HG03103 (cell line): ENCODE results near the gene UST.

Source experiments
- ATAC-seq: cut with Tn5 transposase; IDR thresholded peaks from one replicate; pipeline ENCODE4 v1.9.1; 2021; ENCODE audit warnings: low read depth; ENCODE audit not compliant: unreplicated experiment

The UST gene

GRCh38 chr6:148795563-148795962, 48.7 kb downstream of the UST start:
- no peak for ATAC-seq

DNA sequence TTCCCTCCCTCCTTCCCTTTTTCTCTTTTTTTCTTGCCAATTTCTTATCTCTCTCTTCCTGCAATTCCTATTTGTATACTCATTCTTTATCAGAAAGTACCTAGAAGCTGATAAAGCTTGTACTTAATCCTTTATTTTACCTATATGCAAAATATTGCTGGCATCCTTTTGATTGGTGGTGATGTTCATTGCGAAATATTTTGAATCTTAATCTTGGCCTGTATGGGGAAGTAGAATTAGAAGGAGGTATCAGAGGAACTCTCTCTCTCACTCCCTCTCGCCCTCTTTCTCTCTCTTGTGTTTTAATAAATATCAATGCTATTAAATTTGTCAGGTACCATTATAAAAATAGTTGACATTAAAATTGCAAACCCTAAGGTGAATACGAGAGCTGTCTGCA, 52.8 kb downstream of the UST start:
- no peak for ATAC-seq

GRCh38 chr6:148800536-148800935, 53.7 kb downstream of the UST start:
- no peak for ATAC-seq

DNA sequence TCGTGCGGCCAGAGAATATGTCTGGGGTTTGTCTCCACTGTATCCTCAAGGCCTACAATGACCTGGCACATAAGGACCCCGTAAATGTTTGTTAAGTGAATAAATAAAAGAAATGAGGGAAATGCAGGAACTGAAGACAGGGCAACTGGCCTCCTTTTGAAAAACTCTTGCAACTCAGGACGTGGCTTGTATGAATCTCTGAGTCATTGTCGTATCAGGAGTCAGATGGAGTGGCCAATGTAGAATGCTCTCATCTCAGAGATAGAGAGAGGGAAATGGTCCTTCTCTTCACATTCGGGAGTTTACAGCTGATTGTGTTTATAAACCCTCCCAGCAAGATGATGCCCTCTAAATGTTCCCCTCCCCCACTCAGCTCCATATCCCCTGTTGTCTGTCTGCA, 57.1 kb downstream of the UST start:
- ATAC-seq: no peak

DNA sequence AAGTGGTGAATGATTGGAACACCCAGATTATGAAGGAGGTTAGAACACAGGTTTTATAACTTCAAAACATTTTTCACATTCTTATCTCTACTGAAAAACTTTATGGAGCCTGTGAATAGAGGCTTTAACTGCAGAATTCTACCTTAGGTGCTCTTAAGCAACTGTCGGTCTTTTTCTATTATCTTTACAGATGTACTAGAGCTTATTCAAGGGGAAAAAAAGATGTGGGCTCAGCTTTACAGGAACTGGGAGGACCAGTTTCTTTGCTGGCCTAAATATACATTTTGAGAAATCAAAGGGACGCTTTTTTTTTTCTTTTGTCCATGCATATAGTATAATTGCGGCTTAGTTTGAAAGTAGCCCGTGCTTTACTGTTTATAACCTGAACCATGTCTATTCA, 58.9 kb downstream of the UST start:
- ATAC-seq: no peak

DNA sequence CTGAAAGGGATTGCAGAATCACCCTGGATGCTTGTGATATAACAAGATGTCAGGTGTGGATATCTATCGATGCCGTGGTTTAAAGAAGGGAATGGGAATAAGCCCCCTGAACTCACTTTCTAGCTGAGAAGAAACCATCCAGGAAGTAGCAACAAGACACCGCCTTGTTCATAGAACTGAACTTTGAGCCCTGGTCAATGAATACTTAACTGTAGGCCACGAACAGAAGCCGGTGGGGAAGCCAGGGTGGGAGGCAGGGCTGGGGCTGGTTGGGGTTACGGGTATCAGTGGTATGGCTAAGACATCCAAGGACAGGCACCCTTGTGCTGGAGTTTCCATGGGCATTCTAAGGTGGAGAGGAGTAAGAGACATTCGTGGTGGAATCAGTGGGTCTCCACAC, 61.0 kb downstream of the UST start:
- no peak for ATAC-seq

DNA sequence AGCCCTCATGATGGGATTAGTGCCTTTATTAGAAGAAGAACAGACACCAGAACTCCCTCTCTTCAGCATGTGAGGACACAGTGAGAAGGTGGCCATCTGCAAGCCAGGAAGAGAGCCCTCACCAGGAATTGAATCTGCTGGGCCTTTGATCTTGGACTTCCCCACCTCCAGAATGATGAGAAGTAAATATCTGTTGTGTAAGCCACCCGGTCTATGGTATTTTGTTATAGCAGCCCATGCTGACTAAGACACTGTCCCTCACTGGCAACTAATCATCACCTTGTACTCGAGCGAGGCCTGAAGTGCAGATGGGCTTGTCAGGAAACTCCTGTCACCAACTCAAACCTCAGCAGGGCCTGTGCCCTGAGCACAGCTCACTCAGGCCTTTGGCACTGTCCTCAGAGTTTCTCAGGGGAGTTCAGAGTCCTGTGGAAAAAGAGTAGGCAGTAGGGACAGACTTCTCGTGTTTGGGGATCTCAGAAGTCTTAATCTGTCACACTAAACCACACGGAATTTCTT, 62.0 kb downstream of the UST start:
- ATAC-seq: no peak

DNA sequence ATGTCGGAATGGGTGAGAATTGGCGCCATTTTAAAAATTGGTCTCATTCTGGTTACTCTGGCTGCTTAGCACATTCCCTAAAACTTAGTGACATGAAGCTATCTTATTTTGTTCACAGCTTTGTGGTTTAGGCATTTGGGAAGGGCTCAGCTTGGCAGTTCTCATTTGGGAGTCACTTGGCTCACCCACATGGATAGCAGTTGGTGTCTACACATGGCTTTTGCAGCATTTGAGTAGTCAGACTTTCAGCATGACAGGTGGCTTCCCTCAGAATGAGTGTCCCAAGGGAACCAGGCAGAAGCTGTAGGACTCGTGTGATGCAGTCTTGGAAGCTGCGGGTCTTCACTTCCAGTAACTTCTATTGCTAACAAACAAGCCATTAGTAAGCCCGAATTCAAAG, 64.6 kb downstream of the UST start:
- ATAC-seq: no peak

DNA sequence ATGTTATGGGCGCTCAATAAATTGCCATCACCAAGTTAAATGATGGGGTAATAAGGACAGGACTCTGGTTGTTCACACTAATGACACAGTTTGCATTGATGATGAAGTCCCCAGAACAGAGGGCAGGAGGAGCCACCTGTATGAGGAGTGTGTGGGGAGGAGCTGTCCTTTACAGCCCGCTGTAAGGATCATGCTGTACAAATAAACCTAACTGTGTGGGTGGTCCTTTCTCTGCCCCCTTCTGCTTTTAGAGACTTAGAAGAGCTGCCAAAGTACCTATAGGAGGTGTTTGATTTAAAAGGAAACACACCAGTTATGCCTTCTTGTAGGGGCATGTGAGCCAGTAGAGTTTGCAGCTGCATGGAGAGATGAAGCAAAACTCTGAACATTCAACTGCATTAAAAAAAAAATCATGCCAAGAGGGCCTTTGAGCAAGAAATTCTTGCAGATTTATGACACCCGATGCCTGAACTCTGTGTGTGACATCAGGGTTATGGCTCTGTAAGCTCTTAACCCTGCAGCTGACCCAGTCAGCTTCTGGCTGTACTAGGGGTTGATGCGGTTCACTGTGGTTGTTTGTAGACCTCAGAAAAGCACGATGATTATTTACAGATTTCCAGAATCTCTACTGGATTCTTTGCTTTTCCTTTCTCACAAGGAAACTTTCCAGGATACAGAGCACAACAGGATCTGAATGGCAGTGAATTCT, 67.4 kb downstream of the UST start:
- ATAC-seq: no peak

- ATAC-seq: no peak
These were observed 68.0 kb downstream of the UST start for GRCh38 chr6:148814869-148815268.

DNA sequence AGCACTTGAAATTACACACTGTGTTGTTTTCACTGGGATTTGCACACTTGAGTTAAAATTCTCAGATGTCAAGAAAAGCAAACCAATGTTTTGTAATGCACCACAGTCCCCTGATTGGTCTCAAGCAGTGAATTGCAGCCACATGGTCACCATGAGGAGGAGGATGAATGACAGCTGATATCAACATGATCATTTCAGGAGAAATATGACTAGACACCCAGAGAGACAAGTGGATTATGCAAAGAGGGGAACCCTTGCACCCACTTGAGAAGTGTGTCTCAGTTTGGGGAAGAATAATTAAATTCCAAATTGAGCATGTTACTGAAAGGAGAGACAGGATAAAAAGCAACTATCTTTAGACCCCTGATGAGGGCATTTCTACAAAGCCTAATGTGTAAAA, 69.3 kb downstream of the UST start:
- ATAC-seq: no peak

- no peak for ATAC-seq
These were observed 70.9 kb downstream of the UST start for GRCh38 chr6:148817689-148818088.

DNA sequence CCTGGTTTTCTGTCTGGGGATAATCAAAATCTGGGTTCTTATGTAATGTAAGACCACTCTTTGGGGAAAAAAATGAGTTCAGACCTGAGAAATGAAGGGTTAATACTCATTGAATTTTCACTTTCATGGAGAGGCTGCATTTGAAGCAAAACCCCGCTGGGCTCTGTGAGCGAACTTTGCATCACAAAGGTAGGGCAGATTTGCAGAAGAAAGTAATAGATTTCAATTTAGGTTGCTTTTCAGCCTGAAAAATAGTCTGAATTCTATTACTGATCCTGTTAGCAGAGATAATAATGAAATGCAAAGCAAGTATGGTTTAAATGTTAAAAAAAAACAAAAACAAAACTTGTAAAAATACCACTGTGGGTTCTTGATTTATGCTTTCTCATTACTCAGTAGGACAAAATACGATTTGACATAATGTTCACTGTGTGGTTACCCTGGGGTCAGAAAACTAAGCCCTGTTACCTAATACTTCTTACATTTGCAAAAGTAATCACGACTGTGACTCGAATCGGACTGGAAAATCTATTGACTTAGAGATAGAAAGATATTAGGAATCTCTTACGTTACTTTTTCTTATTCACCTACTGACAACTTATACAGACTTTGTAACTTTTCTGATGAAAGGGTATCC, 72.2 kb downstream of the UST start:
- ATAC-seq: no peak

DNA sequence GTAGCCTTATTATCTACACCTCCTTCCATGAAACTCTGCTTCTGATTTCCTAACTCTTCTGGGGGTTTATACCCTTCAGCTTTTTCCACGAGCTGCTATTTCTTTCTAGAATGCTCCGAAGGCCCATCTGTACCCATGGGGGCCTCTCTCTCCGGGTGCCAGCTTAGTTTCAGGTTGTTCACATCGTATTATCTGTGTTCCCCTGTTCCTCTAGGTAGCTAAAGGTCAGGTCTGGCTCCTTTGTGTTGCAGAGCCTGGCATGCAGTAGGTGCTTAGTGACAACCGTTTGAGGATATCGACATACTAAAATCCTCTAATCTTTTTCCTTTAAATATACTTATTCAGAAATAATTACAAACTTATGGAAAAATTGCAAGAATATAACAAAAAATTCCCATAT, 73.0 kb downstream of the UST start:
- no peak for ATAC-seq

- ATAC-seq: no peak
These were observed 76.0 kb downstream of the UST start for GRCh38 chr6:148822819-148823218.

DNA sequence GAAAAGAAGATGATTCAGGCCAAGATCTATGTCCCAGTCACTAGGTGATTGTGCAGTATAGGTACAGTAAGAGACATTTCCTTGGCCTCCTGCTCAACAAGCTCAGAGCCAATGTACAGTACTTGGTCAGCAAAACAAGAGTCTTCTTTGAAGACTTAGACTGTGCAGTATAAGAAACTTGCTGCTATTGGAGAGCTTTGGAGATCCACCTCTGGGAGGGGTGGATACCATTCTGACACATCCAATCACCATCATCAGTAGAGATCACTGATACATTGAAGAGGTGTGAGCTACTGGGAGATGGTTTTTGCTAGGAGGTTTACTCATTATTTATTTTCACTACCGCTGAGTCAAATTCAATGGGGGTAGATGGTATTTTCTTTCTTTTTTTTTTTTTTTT, 77.5 kb downstream of the UST start:
- ATAC-seq: no peak

- no peak for ATAC-seq
These were observed 78.1 kb downstream of the UST start for GRCh38 chr6:148824960-148825359.

- ATAC-seq: no peak
These were observed 78.7 kb downstream of the UST start for GRCh38 chr6:148825492-148825891.

- no peak for ATAC-seq
These were observed 80.7 kb downstream of the UST start for GRCh38 chr6:148827416-148828045.

DNA sequence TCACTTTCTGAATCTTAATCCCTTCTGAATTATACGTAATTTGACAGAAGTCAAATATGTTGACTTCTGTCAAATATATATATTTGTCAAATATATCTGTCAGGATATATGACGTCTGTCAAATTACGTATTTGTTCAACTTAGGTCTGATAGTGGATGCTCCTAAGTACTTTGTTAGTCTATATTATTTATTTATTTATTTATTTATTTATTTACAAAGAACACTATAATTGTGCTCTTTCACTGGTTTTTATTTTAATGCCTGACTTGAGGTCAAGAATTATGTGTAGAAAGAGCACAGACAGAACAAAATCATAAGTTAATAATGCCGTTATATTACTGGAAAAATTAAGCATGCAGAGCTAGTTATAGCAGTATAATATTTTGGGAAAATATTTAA, 81.2 kb downstream of the UST start:
- ATAC-seq: no peak

DNA sequence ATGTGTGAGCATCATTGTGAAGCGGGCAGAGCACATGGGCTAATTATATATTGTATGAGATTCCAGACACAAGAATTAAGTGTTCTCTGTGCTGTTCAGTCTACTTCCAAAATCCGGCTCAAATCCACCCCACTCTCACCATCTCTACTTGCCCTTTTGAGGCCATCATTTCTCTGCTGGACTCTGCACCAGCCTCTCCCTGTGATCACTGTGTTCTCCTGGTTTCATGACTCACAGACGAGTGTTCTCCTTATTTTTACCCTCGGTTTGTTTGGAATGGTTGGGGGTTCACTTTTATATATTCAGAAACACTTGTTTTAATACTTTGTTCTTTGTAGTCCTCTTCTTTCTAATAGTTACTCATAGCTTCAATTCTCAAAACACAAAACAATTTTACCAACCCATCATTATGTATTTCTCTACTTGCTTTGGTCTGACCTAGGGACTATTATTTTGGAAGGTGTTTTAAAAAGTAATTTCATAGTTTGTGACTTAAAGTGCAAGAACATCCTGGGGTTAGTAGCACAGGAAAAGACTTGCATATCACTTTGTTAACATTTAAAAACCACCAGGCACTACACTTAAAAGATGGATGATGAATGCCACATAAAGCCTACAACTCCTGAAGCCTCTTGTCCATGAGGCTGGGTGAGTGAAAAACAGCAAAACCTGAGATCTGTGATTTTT, 82.7 kb downstream of the UST start:
- ATAC-seq: no peak
